HepG2 (cell line): ENCODE measurements around the gene GAPDH. TPM values are rescaled to one million over a fixed set of nuclear protein-coding genes. Genes with fewer than 3 reads are reported as not detected.
A peak's percentile ranks its signal among the peaks of the same experiment; 100 is the strongest.

Experiments used
- ATF3 ChIP-seq: sonication (generic); formaldehyde crosslinking; IDR thresholded peaks from 2 replicates; pipeline ENCODE4 v1.4.0; 2020; ENCODE audit warnings: missing genetic modification reagents
- FOSL2 ChIP-seq: sonication (generic); formaldehyde crosslinking; IDR thresholded peaks from 2 replicates; pipeline ENCODE4 v1.4.0; 2020; ENCODE audit warnings: missing genetic modification reagents
- MBNL3 ChIP-seq: fragments of 250-450 bp; sonication (Bioruptor Pico); conservative IDR thresholded peaks from 2 replicates; pipeline ENCODE4 v1.8.0; 2022; ENCODE audit warnings: mild to moderate bottlenecking, inconsistent platforms
- RCOR2 ChIP-seq: IDR thresholded peaks from 2 replicates; pipeline ENCODE4 v1.6.1; 2016; ENCODE audit warnings: missing biosample characterization, missing genetic modification reagents
- WIZ ChIP-seq: sonication (generic); formaldehyde crosslinking; IDR thresholded peaks from 2 replicates; pipeline ENCODE4 v1.5.1; 2020; ENCODE audit warnings: mild to moderate bottlenecking, missing genetic modification reagents
- ZBTB38 ChIP-seq: sonication (generic); formaldehyde crosslinking; IDR thresholded peaks from 2 replicates; pipeline ENCODE4 v1.5.1; 2020; ENCODE audit warnings: mild to moderate bottlenecking, missing genetic modification reagents
- ZFP82 ChIP-seq: sonication (generic); formaldehyde crosslinking; IDR thresholded peaks from 2 replicates; pipeline ENCODE4 v1.5.1; 2020; ENCODE audit warnings: mild to moderate bottlenecking, missing genetic modification reagents, borderline replicate concordance
- ZNF318 ChIP-seq: sonication (generic); formaldehyde crosslinking; IDR thresholded peaks from 2 replicates; pipeline ENCODE4 v1.4.0; 2020; ENCODE audit warnings: mild to moderate bottlenecking, missing genetic modification reagents
- ZNF407 ChIP-seq: sonication (generic); formaldehyde crosslinking; IDR thresholded peaks from one replicate; pipeline ENCODE4 v1.5.1; 2020; ENCODE audit warnings: mild to moderate bottlenecking, missing genetic modification reagents; ENCODE audit errors: not compliant biosample characterization
- ZNF441 ChIP-seq: sonication (generic); formaldehyde crosslinking; IDR thresholded peaks from 2 replicates; pipeline ENCODE4 v1.7.0; 2021; ENCODE audit warnings: missing genetic modification reagents, borderline replicate concordance
- ZNF773 ChIP-seq: sonication (generic); formaldehyde crosslinking; IDR thresholded peaks from 2 replicates; pipeline ENCODE4 v1.4.0; 2020; ENCODE audit warnings: missing genetic modification reagents, borderline replicate concordance
- polyA plus RNA-seq, 8 experiments: library from polyadenylated mRNA; depleted of rRNA in 3 of 8; stranded (reverse) in 7 of 8; unstranded in 1 of 8; fragments of >200 nt; fragmentation: Illumina TruSeq in 4 of 8; extraction: Trizol in 4 of 8; gene quantifications; 2 replicates each; pipeline versions ENCODE4 v1.2.1 to v1.2.3, GENCODE V29; 2011 to 2016; ENCODE audit warnings: low read depth in 4 of 8, missing spikeins in 1 of 8, mixed read lengths in 1 of 8; ENCODE audit not compliant: insufficient read depth in 1 of 8
- total RNA-seq, 5 experiments: library from RNA; depleted of rRNA; stranded (reverse); fragments of >200 nt; fragmentation: Illumina TruSeq; extraction: Trizol; gene quantifications; 2 replicates each; pipeline ENCODE4 v1.2.3, GENCODE V29; 2016; ENCODE audit warnings: low read depth in 1 of 5

Gene GAPDH
- total and polyA plus RNA-seq, 2 of the 13 experiments (the other 11 are each of a cell fraction or from before 2014, with no cell fraction given) = 3,038 to 12,722 TPM

- TF ChIP-seq ZNF407 (CRISPR knock-in tag) (peak; percentile 26), ZNF318 (CRISPR knock-in tag) (no peak), ATF3 (CRISPR knock-in tag) (no peak), MBNL3 (no peak), ZBTB38 (CRISPR knock-in tag) (no peak), ZFP82 (CRISPR knock-in tag) (no peak), WIZ (CRISPR knock-in tag) (no peak), FOSL2 (CRISPR knock-in tag) (peak; percentile 41), RCOR2 (CRISPR knock-in tag) (peak; percentile 59; the same call in 1 of the 2 replicates), ZNF441 (CRISPR knock-in tag) (no peak), ZNF773 (CRISPR knock-in tag) (no peak)
Measured at GRCh38 chr12:6542209-6543009, 8.1 kb downstream of the GAPDH start (continued).
